GM10266 (cell line): Measurements from ENCODE around the gene GGTLC3.
"Not testable (repeated sequence)": the region's sequence is repeated elsewhere in the genome, so short reads cannot be mapped to it uniquely, and the experiment has no call there.

ENCODE experiments used
- DNase-seq: peaks from one replicate; pipeline ENCODE4 v3.0.0; 2012; ENCODE audit errors: extremely low spot score

Gene GGTLC3

DNA sequence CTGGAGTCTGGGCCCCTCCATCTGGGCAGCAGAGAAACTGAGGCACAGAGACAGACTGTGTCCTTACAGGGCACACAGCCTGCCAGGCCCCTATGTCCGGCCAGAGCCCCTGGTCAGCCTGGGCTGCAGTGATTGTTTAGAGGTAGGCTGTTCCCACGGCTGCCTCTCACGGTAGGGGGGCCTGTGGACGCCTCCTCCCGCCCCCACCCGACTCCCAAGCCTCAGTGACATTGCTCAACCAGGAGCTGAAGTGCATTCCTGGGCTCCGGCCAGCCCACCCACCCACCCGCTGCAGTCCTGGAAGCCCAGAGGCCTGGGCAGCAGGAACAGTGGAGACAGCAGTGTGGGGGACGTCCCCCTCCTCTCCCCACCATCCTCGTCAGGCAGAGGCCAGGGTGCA is 4.5 kb downstream of the GGTLC3 start:
- DNase-seq = not testable (repeated sequence)

GRCh38 chr22:18512378-18512777 is 5.6 kb downstream of the GGTLC3 start:
- DNase-seq = not testable (repeated sequence)

DNA sequence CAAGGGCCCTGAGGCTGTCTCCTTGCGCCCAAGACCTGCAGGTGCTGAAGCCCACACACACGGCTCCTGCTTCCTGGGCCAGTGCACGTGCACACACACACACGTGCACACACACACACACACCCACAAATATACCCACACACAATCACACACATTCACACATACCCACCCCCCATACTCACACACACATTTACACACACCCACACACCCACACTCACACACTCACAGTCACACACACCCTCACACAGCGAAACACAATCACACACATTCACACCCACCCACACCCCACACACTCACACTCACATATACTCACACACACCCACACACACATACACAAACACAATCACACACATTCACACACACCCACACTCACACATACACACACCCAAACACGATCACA is 6.6 kb downstream of the GGTLC3 start:
- DNase-seq = not testable (repeated sequence)

- not testable (repeated sequence) for DNase-seq
These were observed 21.7 kb downstream of the GGTLC3 start for GRCh38 chr22:18496227-18496626.
